GM18519 (cell line): Measurements from ENCODE around the gene DIP2C.
"Not testable (repeated sequence)": the region's sequence is repeated elsewhere in the genome, so short reads cannot be mapped to it uniquely, and the experiment has no call there.

Experiments used
- ATAC-seq: cut with Tn5 transposase; IDR thresholded peaks from one replicate; pipeline ENCODE4 v1.9.1; 2021; ENCODE audit warnings: mild to moderate bottlenecking, moderate library complexity; ENCODE audit not compliant: unreplicated experiment, low FRiP score

The DIP2C gene

GRCh38 chr10:546971-547590, 142.4 kb downstream of the DIP2C start:
- no peak for ATAC-seq

GRCh38 chr10:546451-546850, 143.0 kb downstream of the DIP2C start:
- ATAC-seq: no peak

- no peak for ATAC-seq
These were observed 145.3 kb downstream of the DIP2C start for GRCh38 chr10:543862-544822.

GRCh38 chr10:543131-543530, 146.3 kb downstream of the DIP2C start:
- no peak for ATAC-seq

- ATAC-seq: no peak
These were observed 147.6 kb downstream of the DIP2C start for GRCh38 chr10:541750-542371.

GRCh38 chr10:541041-541440, 148.4 kb downstream of the DIP2C start:
- ATAC-seq: no peak

GRCh38 chr10:538895-539294, 150.6 kb downstream of the DIP2C start:
- no peak for ATAC-seq

GRCh38 chr10:536935-537334, 152.5 kb downstream of the DIP2C start:
- ATAC-seq: no peak

- no peak for ATAC-seq
These were observed 153.0 kb downstream of the DIP2C start for GRCh38 chr10:536371-536925.

- no peak for ATAC-seq
These were observed 153.5 kb downstream of the DIP2C start for GRCh38 chr10:535952-536351.

- ATAC-seq: no peak
These were observed 154.4 kb downstream of the DIP2C start for GRCh38 chr10:535051-535450.

- no peak for ATAC-seq
These were observed 155.4 kb downstream of the DIP2C start for GRCh38 chr10:534047-534566.

GRCh38 chr10:533611-534010, 155.9 kb downstream of the DIP2C start:
- no peak for ATAC-seq

GRCh38 chr10:533186-533585, 156.3 kb downstream of the DIP2C start:
- no peak for ATAC-seq

GRCh38 chr10:532331-532730, 157.1 kb downstream of the DIP2C start:
- not testable (repeated sequence) for ATAC-seq

GRCh38 chr10:531541-531940, 157.9 kb downstream of the DIP2C start:
- no peak for ATAC-seq

GRCh38 chr10:530717-531116, 158.8 kb downstream of the DIP2C start:
- ATAC-seq: no peak

GRCh38 chr10:529468-530230, 159.8 kb downstream of the DIP2C start:
- ATAC-seq: no peak

GRCh38 chr10:528173-529165, 161.0 kb downstream of the DIP2C start:
- ATAC-seq: no peak
